HG02642 (cell line): ENCODE data around the gene TMEM154.

ENCODE experiments used
- ATAC-seq: cut with Tn5 transposase; IDR thresholded peaks from one replicate; pipeline ENCODE4 v1.9.1; 2021; ENCODE audit warnings: mild to moderate bottlenecking; ENCODE audit not compliant: unreplicated experiment, poor library complexity

TMEM154 gene

DNA sequence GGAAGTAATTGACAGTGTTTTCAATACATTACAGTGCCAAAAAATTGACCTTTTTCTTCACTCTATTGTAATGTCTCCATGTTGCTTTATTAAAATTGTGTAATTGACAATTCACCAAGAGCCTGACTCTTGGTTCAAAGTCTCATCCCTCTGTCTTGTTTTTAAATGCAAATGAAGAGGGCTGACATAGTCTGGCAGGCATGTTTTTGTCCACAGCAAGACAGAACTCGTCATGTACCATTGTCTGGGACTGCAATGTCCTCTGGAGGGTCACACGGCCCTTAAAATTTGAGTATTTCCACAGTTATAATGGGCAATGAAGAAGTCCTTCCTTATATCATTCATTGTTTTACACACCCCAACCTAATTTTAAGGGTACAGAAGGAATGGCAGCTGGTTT is 105.9 kb downstream of the TMEM154 start:
- no peak for ATAC-seq

DNA sequence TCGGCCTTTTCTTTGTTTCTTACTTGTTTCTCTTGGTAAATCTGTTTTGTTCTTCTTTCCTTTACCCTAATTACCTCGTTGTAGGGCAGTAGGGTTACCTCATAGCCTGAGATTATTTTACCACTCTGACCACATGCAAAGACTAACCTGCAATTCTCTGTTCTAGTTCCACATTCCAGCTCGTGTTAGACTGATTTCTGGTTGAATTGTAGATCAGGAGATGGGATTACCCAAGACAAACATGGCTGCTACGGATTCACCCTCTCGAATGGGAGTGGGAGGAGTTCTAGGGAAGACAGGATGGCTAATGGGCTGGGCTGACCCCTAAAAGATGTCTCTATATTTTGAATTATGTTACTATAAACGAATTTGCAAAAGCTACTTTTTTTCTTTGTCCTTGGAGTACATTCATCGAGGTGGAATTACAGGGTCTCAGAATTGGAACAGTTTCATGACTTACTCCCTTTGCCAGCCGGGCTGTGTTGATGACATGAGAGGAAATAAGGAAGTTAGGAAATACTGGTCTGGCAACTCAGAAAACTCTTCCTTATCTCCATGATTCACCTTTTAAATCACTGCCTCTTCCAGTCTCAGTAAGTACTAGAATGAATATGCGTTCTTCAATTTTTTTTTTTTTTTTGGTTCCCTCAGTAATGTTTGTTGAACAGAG is 107.2 kb downstream of the TMEM154 start:
- ATAC-seq, result peak; percentile 63

- no peak for ATAC-seq
Measured at GRCh38 chr4:152571770-152572169, 108.0 kb downstream of the TMEM154 start.

DNA sequence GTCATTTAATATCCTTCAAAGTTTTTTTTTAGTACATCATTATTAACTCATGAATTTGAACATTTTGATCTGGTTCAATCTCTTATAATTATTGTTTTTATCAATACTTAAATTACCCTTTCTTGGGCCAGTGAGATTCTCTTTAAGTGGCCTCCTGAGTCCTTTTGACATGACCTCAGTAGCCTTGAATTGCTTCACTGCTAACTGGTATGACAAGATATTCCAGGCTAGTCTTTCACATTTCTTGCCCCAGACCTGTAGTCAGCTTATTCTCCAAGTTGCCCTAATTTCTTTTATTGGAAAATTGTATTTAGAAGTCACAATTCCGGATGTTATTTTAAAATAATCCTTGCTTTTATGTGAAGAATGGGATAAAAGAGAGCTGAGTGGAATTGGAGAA is 108.5 kb downstream of the TMEM154 start:
- no peak for ATAC-seq
